H1 (cell line): ENCODE measurements around the gene RAD51C. TPM values are rescaled to one million over a fixed set of nuclear protein-coding genes. Genes with fewer than 3 reads are reported as not detected.

ENCODE experiments used
- CTCF ChIA-PET: fragments of 300-600 bp; sonication (Branson Sonifier 250); formaldehyde crosslinking; loops from one replicate; lab custom pipeline; 2021; ENCODE audit not compliant: partially characterized antibody; lab: Charles Lee
- POLR2A ChIA-PET: fragments of 300-600 bp; sonication (Branson Sonifier 250); formaldehyde crosslinking; loops from one replicate; lab custom pipeline; 2021; ENCODE audit warnings: inconsistent platforms; ENCODE audit not compliant: partially characterized antibody; lab: Charles Lee
- DNase-seq, 2 experiments: peaks; one replicate each; pipeline versions ENCODE4 v3.0.0 to v3.0.0-alpha.2; 2010 to 2022; ENCODE audit warnings: low spot score in 2 of 2, low read depth in 1 of 2, mixed read lengths in 1 of 2
- FAIRE-seq: peaks from 2 replicates; lab custom pipeline; 2011; peaks lifted over from hg19 to GRCh38; lab: Jason Lieb, UNC
- H2AFZ ChIP-seq: 2 replicates; pipeline ENCODE4 v1.8.1; 2012; ENCODE audit warnings: low read length, inconsistent platforms
- H2AK5ac ChIP-seq: 2 replicates; pipeline ENCODE4 v1.6.1; 2013; ENCODE audit warnings: low read depth, low read length
- H2BK120ac ChIP-seq: replicated peaks from 2 replicates; pipeline ENCODE3; 2013; ENCODE audit warnings: low read depth, low read length, inconsistent platforms
- H2BK12ac ChIP-seq: 2 replicates; pipeline ENCODE4 v1.6.1; 2013; ENCODE audit warnings: low read depth, low read length
- H2BK15ac ChIP-seq: 2 replicates; pipeline ENCODE4 v1.6.1; 2013; ENCODE audit warnings: low read length
- H2BK20ac ChIP-seq: 2 replicates; pipeline ENCODE4 v1.6.1; 2013; ENCODE audit warnings: low read length
- H2BK5ac ChIP-seq: 2 replicates; pipeline ENCODE4 v1.6.1; 2013; ENCODE audit warnings: low read depth, low read length
- H3K14ac ChIP-seq: 2 replicates; pipeline ENCODE4 v1.6.1; 2013; ENCODE audit warnings: inconsistent platforms; ENCODE audit not compliant: insufficient read length
- H3K18ac ChIP-seq: 2 replicates; pipeline ENCODE4 v1.6.1; 2013; ENCODE audit warnings: low read length; ENCODE audit errors: extremely low read depth
- H3K23ac ChIP-seq: 2 replicates; pipeline ENCODE4 v1.6.1; 2013; ENCODE audit warnings: inconsistent platforms; ENCODE audit not compliant: insufficient read length
- H3K23me2 ChIP-seq: 2 replicates; pipeline ENCODE4 v1.6.1; 2013; ENCODE audit warnings: low read depth, low read length
- H3K27ac ChIP-seq: 2 replicates; pipeline ENCODE4 v1.6.1; 2011; ENCODE audit warnings: low read depth, low read length, inconsistent platforms
- H3K27me3 ChIP-seq, 4 experiments: replicated peaks in 1 of 4; 1 replicate in 1 of 4; 2 replicates in 3 of 4; pipeline versions ENCODE4 v1.6.1 to v1.8.1; 2011 to 2013; ENCODE audit warnings: low read length in 3 of 4, mild to moderate bottlenecking in 3 of 4, inconsistent platforms in 2 of 4, mixed read lengths in 2 of 4, moderate library complexity in 1 of 4; ENCODE audit not compliant: control insufficient read depth in 3 of 4, insufficient read depth in 3 of 4; ENCODE audit errors: extremely low read depth in 1 of 4
- H3K36me3 ChIP-seq, 4 experiments: 2 replicates each; pipeline versions ENCODE4 v1.6.1 to v1.8.1; 2011 to 2013; ENCODE audit warnings: mild to moderate bottlenecking in 4 of 4, low read length in 3 of 4, moderate library complexity in 2 of 4, control low read depth in 1 of 4, inconsistent platforms in 1 of 4; ENCODE audit not compliant: insufficient read depth in 4 of 4, control insufficient read depth in 2 of 4
- H3K4ac ChIP-seq: replicated peaks from 2 replicates; pipeline ENCODE3; 2013; ENCODE audit warnings: low read length, low read depth, mixed read lengths, inconsistent platforms; ENCODE audit not compliant: insufficient read length
- H3K4me1 ChIP-seq, 4 experiments: replicated peaks in 1 of 4; 1 replicate in 1 of 4; 2 replicates in 3 of 4; pipeline versions ENCODE4 v1.6.1 to v1.8.1; 2011 to 2013; ENCODE audit warnings: low read length in 3 of 4, inconsistent platforms in 2 of 4, mixed read lengths in 1 of 4; ENCODE audit not compliant: insufficient read depth in 4 of 4, control insufficient read depth in 3 of 4
- H3K4me2 ChIP-seq, 2 experiments: 2 replicates each; pipeline versions ENCODE4 v1.6.1 to v1.8.1; 2011 to 2013; ENCODE audit warnings: low read depth in 2 of 2, low read length in 2 of 2, control low read depth in 1 of 2, inconsistent platforms in 1 of 2, mild to moderate bottlenecking in 1 of 2; ENCODE audit not compliant: insufficient read depth in 1 of 2
- H3K4me3 ChIP-seq, 4 experiments: fragments of 200-600, 300-600 bp in 1 of 4; sonication (generic), shearing (Covaris generic), sonication (Bioruptor Twin) in 1 of 4; 2 replicates each; pipeline versions ENCODE4 v1.5.1 to v1.8.1; 2011 to 2016; ENCODE audit warnings: low read length in 4 of 4, low read depth in 3 of 4, control low read depth in 2 of 4, inconsistent platforms in 2 of 4, mild to moderate bottlenecking in 2 of 4, mixed read lengths in 1 of 4, moderate library complexity in 1 of 4; ENCODE audit not compliant: insufficient read depth in 2 of 4; ENCODE audit errors: extremely low read depth in 1 of 4
- H3K56ac ChIP-seq: replicated peaks from 2 replicates; pipeline ENCODE3; 2013; ENCODE audit warnings: low read depth, mild to moderate bottlenecking, mixed read lengths, low read length, inconsistent platforms; ENCODE audit not compliant: insufficient read length
- H3K79me1 ChIP-seq: 2 replicates; pipeline ENCODE4 v1.6.1; 2013; ENCODE audit warnings: low read depth, low read length, control low read depth
- H3K79me2 ChIP-seq, 2 experiments: 2 replicates each; pipeline versions ENCODE4 v1.6.1 to v1.8.1; 2012 to 2013; ENCODE audit warnings: low read length in 2 of 2, mild to moderate bottlenecking in 2 of 2, inconsistent platforms in 1 of 2; ENCODE audit not compliant: insufficient read depth in 2 of 2, control insufficient read depth in 1 of 2
- H3K9ac ChIP-seq, 4 experiments: replicated peaks in 1 of 4; 1 replicate in 1 of 4; 2 replicates in 3 of 4; pipeline versions ENCODE4 v1.6.1 to v1.8.1; 2011 to 2013; ENCODE audit warnings: low read depth in 3 of 4, low read length in 3 of 4, control low read depth in 2 of 4, mild to moderate bottlenecking in 2 of 4, moderate library complexity in 2 of 4, inconsistent platforms in 1 of 4; ENCODE audit errors: extremely low read depth in 1 of 4
- H3K9me3 ChIP-seq, 2 experiments: 2 replicates each; pipeline versions ENCODE4 v1.6.1 to v1.8.1; 2012 to 2013; ENCODE audit warnings: mild to moderate bottlenecking in 2 of 2, moderate library complexity in 2 of 2, control low read depth in 1 of 2, inconsistent platforms in 1 of 2, low read depth in 1 of 2, low read length in 1 of 2, mixed read lengths in 1 of 2; ENCODE audit not compliant: insufficient read depth in 2 of 2
- H4K20me1 ChIP-seq, 2 experiments: replicated peaks in 1 of 2; 2 replicates each; pipeline versions ENCODE3 to v1.8.1; 2011 to 2013; ENCODE audit warnings: inconsistent platforms in 2 of 2, low read length in 2 of 2, mild to moderate bottlenecking in 1 of 2; ENCODE audit not compliant: insufficient read depth in 2 of 2, control insufficient read depth in 1 of 2
- H4K5ac ChIP-seq: 2 replicates; pipeline ENCODE4 v1.6.1; 2013; ENCODE audit warnings: low read length, low read depth, mixed read lengths, inconsistent platforms; ENCODE audit not compliant: insufficient read length
- H4K8ac ChIP-seq: 2 replicates; pipeline ENCODE4 v1.8.0; 2013; ENCODE audit warnings: mild to moderate bottlenecking, moderate library complexity, low read length, inconsistent platforms; ENCODE audit not compliant: insufficient read depth; ENCODE audit errors: extremely low read depth
- H4K91ac ChIP-seq: replicated peaks from 2 replicates; pipeline ENCODE3; 2013; ENCODE audit warnings: low read length, mixed read lengths, inconsistent platforms; ENCODE audit not compliant: insufficient read length
- CBX8 ChIP-seq: fragments of 300-800, 300-1000 bp; sonication (generic); IDR thresholded peaks from 2 replicates; pipeline ENCODE4 v1.7.1; 2016; ENCODE audit warnings: low read depth, low read length, borderline replicate concordance
- CHD2 ChIP-seq: IDR thresholded peaks from 2 replicates; pipeline ENCODE4 v1.6.1; 2012; ENCODE audit warnings: low read length, improper control_type of control experiment
- EZH2 ChIP-seq: fragments of 200-600 bp; sonication (generic); IDR thresholded peaks from 2 replicates; pipeline ENCODE4 v1.7.1; 2012; ENCODE audit warnings: low read depth, mild to moderate bottlenecking, moderate library complexity, low read length, inconsistent platforms; ENCODE audit not compliant: severe bottlenecking
- GTF2F1 ChIP-seq: IDR thresholded peaks from 2 replicates; pipeline ENCODE4 v1.6.1; 2012; ENCODE audit warnings: low read depth, low read length, improper control_type of control experiment, borderline replicate concordance
- JUN ChIP-seq: IDR thresholded peaks from 2 replicates; pipeline ENCODE4 v1.6.1; 2011; ENCODE audit warnings: low read depth, mild to moderate bottlenecking, improper control_type of control experiment, low read length
- NRF1 ChIP-seq: IDR thresholded peaks from 2 replicates; pipeline ENCODE4 v1.6.1; 2011; ENCODE audit warnings: mild to moderate bottlenecking, low read depth, low read length, improper control_type of control experiment
- POLR2A ChIP-seq, 2 experiments: IDR thresholded peaks; 1 replicate in 1 of 2; 2 replicates in 1 of 2; pipeline ENCODE4 v1.6.1; 2011; ENCODE audit warnings: low read depth in 2 of 2, low read length in 2 of 2, mild to moderate bottlenecking in 2 of 2; ENCODE audit errors: control extremely low read depth in 1 of 2
- SUZ12 ChIP-seq: fragments of 200-600 bp; sonication (generic); IDR thresholded peaks from 2 replicates; pipeline ENCODE4 v1.6.1; 2012; ENCODE audit warnings: mild to moderate bottlenecking, inconsistent platforms, low read length, moderate library complexity, mixed read lengths
- TAF1 ChIP-seq: IDR thresholded peaks from 2 replicates; pipeline ENCODE4 v1.6.1; 2011; ENCODE audit warnings: mild to moderate bottlenecking, low read depth, low read length
- TBP ChIP-seq: IDR thresholded peaks from 2 replicates; pipeline ENCODE4 v1.6.1; 2011; ENCODE audit warnings: low read depth, low read length, improper control_type of control experiment
- ZNF274 ChIP-seq: IDR thresholded peaks from 2 replicates; pipeline ENCODE4 v1.7.0; 2012; ENCODE audit warnings: low read length, borderline replicate concordance; ENCODE audit errors: extremely low read depth
- whole genome bisulfite sequencing, 2 experiments: shearing (Covaris generic) in 1 of 2; methylation state at CpG; one replicate each; pipeline versions ENCODE4 v1.1.6 to v1.1.7; 2013 to 2015; ENCODE audit warnings: low lambda C conversion rate in 2 of 2, mixed read lengths in 2 of 2, inconsistent platforms in 1 of 2, low coverage in 1 of 2, missing lambda C conversion rate in 1 of 2; ENCODE audit not compliant: insufficient replicate concordance in 2 of 2, insufficient coverage in 1 of 2, insufficient read length in 1 of 2; ENCODE audit errors: extremely low coverage in 1 of 2, missing lambda C conversion rate in 1 of 2; 5-methylcytosine and 5-hydroxymethylcytosine counted together
- polyA plus RNA-seq, 7 experiments: library from polyadenylated mRNA; depleted of rRNA in 3 of 7; stranded (reverse) in 5 of 7; unstranded in 2 of 7; fragments of >200 nt in 5 of 7; fragments of 200-250 nt in 2 of 7; gene quantifications; 1 replicate in 5 of 7; 2 replicates in 1 of 7; 4 replicates in 1 of 7; pipeline versions ENCODE4 v1.2.1 to v1.2.3, GENCODE V29; 2011 to 2013; ENCODE audit warnings: missing spikeins in 2 of 7, mixed read lengths in 2 of 7
- total RNA-seq: library from RNA; stranded (reverse); fragmentation: NEBNext Ultra II Directional; extraction: Animal tissue kit (Norgen Biotek cat#: 25700); gene quantifications from 2 replicates; pipeline ENCODE4 v1.2.1, GENCODE V29; 2021
- TF ChIP-seq, protein P1 (sequence below): IDR thresholded peaks from 2 replicates; pipeline ENCODE4 v1.6.1; 2011; ENCODE audit warnings: low read depth, mild to moderate bottlenecking, low read length; ENCODE audit not compliant: insufficient read depth
- TF ChIP-seq, protein P2 (sequence below): IDR thresholded peaks from 2 replicates; pipeline ENCODE4 v1.6.1; 2012; ENCODE audit warnings: low read length, inconsistent platforms

RAD51C gene
- total and polyA plus RNA-seq, 2 of the 8 experiments (the other 6 are each of a cell fraction or from before 2014, with no cell fraction given) = 10.4 to 21.7 TPM

GRCh38 chr17:58753026-58753425 is 60.6 kb downstream of the RAD51C start:
- Histone ChIP-seq H3K18ac (no peak overlapping the region), H3K23ac (no peak overlapping the region), H2BK20ac (no peak overlapping the region), H3K4me3 (no peak overlapping the region), H3K9ac (no peak overlapping the region), H3K4me1 (no peaks in the 10 kb centered on the region; a peak in 1 of 7 replicates), H3K36me3 (no peaks in the 10 kb centered on the region), H2BK120ac (no peak overlapping the region), H3K56ac (no peak overlapping the region), H3K14ac (no peak overlapping the region), H3K4ac (no peak overlapping the region), H4K5ac (no peak overlapping the region), H2BK12ac (no peak overlapping the region), H3K4me2 (no peak overlapping the region), H3K23me2 (peaks cover 2% of the 10 kb centered on the region; the same call in 1 of the 2 replicates), H2AK5ac (no peak overlapping the region), H2AFZ (no peak overlapping the region), H3K27me3 (peaks cover 0 to 7% (median 0%) of the 10 kb centered on the region in 4 experiments; a peak in 3 of 7 replicates), H4K8ac (no peak overlapping the region), H2BK15ac (no peak overlapping the region), H4K91ac (no peak overlapping the region), H3K79me1 (no peaks in the 10 kb centered on the region), H2BK5ac (no peak overlapping the region), H3K79me2 (0 out of 4 replicates have a peak, but pooled peaks cover 0 to 4% of the 10 kb centered on the region in 2 experiments), H3K9me3 (no peaks in the 10 kb centered on the region), H4K20me1 (no peaks in the 10 kb centered on the region), H3K27ac (no peak overlapping the region)
- WGBS, 2 experiments = 77% methylated on average over 2 of the region's 2 CpGs; no CpG with 5 or more reads in 1 of the 2 experiments
- no peak for FAIRE-seq
- no peak for DNase-seq
- CTCF ChIA-PET = no interaction called here
- POLR2A ChIA-PET = interaction anchor here (0.6 kb wide), 1 partner anchor 13 kb away, joined by 3 read pairs; no protein-coding TSS in a partner anchor
- TF ChIP-seq ZNF274 (no peak), CHD2 (no peak), TBP (no peak), TAF1 (no peak), POLR2A (IDR thresholded peaks at IDR 0.05; ENCODE audit: control extremely low read depth in 1 of 2, low read depth in 2 of 2, low read length in 2 of 2) (no peak), CBX8 (no peak), JUN (no peak), NRF1 (no peak), GTF2F1 (no peak), SUZ12 (no peak), EZH2 (no peak)
- TF ChIP-seq, protein P1, sequence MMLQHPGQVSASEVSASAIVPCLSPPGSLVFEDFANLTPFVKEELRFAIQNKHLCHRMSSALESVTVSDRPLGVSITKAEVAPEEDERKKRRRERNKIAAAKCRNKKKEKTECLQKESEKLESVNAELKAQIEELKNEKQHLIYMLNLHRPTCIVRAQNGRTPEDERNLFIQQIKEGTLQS = no peak
- TF ChIP-seq, protein P2, sequence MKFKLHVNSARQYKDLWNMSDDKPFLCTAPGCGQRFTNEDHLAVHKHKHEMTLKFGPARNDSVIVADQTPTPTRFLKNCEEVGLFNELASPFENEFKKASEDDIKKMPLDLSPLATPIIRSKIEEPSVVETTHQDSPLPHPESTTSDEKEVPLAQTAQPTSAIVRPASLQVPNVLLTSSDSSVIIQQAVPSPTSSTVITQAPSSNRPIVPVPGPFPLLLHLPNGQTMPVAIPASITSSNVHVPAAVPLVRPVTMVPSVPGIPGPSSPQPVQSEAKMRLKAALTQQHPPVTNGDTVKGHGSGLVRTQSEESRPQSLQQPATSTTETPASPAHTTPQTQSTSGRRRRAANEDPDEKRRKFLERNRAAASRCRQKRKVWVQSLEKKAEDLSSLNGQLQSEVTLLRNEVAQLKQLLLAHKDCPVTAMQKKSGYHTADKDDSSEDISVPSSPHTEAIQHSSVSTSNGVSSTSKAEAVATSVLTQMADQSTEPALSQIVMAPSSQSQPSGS = no peak
